Measurements from ENCODE around the gene DHRS1. TPM values are rescaled to one million over a fixed set of nuclear protein-coding genes. Genes with fewer than 3 reads are reported as not detected.

Gene DHRS1
- total RNA-seq, 1 donor from 2014 or later = 31.4 TPM

DNA sequence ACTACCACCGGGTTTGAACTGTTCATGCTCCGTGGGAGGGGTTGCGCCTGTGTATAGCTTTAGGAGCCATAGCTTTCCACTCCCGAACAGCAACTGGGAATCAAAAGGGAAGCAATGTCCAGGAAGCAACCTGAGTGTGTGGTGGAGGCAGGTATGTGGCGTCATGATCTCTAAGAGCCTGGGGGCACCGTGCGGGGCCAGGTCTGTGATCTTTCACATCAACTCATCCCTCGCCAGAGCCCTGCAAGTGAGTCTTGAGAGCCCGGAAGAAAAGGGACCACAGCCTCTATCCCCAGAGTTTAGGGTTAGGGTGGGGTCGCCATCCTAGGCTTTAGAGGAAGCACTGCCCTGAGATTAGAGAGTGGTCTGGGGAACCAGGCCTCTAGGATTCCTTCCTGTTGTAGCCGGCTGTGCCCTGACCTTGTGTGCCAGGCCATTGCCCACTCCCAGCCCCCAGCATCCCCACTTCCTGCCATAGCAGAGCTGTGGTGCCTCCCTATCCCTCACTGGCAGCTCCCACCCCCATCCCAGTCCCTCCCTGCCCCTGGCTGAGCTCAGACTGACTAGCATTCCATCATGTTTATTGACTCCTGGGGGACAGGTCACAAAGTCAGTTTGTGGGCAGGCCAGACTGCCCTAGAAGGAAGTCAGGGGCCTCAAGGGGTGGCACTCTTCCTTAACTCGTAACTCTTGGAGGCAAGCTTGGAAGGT, 36.0 kb upstream of the DHRS1 start:
- no peak for DNase-seq (ENCODE audit: extremely low spot score, unreplicated experiment)
- Mint-ChIP-seq H3K27ac (no peak overlapping the region), H3K27me3 (peaks cover 92% of the 10 kb centered on the region), H3K9me3 (no peaks in the 10 kb centered on the region), H3K36me3 (no peaks in the 10 kb centered on the region), H3K4me3 (peak overlapping the region; percentile 83), H3K4me1 (ENCODE audit: unreplicated experiment) (peaks cover 16% of the 10 kb centered on the region)
- TF ChIP-seq, protein P1, sequence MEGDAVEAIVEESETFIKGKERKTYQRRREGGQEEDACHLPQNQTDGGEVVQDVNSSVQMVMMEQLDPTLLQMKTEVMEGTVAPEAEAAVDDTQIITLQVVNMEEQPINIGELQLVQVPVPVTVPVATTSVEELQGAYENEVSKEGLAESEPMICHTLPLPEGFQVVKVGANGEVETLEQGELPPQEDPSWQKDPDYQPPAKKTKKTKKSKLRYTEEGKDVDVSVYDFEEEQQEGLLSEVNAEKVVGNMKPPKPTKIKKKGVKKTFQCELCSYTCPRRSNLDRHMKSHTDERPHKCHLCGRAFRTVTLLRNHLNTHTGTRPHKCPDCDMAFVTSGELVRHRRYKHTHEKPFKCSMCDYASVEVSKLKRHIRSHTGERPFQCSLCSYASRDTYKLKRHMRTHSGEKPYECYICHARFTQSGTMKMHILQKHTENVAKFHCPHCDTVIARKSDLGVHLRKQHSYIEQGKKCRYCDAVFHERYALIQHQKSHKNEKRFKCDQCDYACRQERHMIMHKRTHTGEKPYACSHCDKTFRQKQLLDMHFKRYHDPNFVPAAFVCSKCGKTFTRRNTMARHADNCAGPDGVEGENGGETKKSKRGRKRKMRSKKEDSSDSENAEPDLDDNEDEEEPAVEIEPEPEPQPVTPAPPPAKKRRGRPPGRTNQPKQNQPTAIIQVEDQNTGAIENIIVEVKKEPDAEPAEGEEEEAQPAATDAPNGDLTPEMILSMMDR (conservative IDR thresholded peaks at IDR 0.05) = no peak

DNA sequence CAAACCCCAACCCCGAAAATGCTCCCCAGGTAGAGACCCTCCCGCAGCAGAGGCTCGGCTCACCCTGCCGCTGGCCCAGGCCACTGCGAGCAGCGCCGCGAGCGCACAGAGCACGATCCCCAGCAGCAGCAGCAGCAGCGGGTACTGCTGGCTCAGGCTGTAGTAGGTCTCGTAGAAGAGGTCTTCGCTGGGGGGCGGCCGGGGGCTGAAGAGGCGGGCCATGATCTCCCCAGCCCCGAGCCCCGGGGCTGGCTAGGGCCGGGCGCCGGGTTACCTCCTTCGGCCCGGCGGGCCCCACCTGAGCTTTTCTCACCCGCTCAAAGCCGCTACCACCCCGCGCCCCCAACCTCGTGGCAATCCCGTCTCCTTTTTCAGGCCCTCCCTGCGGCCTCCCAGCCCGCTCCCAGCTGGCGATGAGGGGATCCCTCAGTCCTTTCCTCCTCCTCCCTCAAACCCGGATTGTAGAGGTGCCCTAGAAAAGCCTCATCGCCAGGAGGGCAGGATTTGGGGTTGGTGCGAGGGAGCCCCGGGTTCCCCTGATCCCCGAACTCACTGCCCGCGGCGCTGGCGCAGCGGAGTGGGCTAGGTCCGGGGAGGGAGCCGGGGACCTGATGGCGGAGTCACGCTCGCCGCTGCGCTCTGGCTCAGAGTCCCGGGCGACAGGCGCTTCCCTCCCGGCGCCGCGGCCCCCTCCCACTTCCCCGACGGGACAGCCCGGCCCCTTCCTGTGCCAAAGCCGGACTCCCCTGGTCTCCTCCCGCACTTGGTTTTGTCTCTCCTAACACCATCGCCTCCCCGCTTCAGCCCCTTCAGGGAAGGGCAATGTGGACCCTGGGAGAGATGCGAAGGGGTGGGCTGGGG, 35.1 kb upstream of the DHRS1 start, which contains the start of gene ADCY4:
Gene ADCY4 (minus strand): TSS at position 641 of the 861 bp plus-strand sequence. CDS start 419 bp downstream, at position 222.
- Mint-ChIP-seq H3K27me3 (peaks cover 88% of the 10 kb centered on the region), H3K4me3 (peak within 1 kb of the TSS; percentile 83), H3K4me1 (ENCODE audit: unreplicated experiment) (peaks cover 16% of the 10 kb centered on the region), H3K9me3 (no peaks in the 10 kb centered on the region), H3K36me3 (no peaks in the 10 kb centered on the region), H3K27ac (no peak within 1 kb of the TSS)
- TF ChIP-seq, protein P1 (conservative IDR thresholded peaks at IDR 0.05) = no peak
- no peak for DNase-seq (ENCODE audit: extremely low spot score, unreplicated experiment)

DNA sequence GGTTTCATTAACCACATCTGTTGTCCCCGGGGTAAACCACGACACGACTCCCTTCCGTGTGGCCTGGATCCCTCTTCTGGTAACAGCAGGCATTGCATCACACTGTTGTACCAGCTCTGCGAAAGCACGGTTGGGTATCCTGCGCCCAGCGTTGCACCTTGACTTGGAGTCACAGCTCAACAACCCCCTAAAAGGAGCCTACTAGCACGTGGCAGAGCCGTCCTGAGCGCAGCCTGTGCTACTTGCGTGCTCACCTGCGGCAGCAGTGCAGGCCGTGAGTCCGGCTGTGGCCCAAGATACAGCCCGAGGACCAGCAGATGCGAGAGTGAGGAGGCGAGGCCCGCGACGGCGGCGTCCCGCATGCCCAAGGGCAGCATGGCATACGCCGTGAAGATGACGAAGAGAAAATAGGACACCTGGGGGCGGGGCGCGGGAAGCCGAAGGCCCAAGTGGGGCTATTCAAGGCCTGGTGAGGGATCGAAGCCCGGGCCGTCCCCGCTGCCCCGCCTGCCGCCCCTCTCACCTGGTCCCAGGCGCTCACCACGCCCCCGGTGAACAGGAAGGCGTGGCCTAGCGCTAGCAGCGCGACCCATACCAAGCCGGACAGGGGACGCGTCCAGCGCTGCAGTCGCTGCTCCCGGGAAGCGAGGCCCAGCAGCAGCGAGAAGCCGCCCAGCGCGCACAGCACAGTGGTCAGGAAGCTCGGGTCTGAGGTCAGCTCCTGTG, 32.9 kb upstream of the DHRS1 start:
- Mint-ChIP-seq H3K36me3 (no peaks in the 10 kb centered on the region), H3K9me3 (no peaks in the 10 kb centered on the region), H3K4me1 (ENCODE audit: unreplicated experiment) (peaks cover 18% of the 10 kb centered on the region), H3K27me3 (peaks cover 69% of the 10 kb centered on the region), H3K27ac (peak overlapping the region; percentile 44), H3K4me3 (peak overlapping the region; percentile 89)
- DNase-seq (ENCODE audit: extremely low spot score, unreplicated experiment) = no peak
- TF ChIP-seq, protein P1 (conservative IDR thresholded peaks at IDR 0.05) = peak; percentile 81

DNA sequence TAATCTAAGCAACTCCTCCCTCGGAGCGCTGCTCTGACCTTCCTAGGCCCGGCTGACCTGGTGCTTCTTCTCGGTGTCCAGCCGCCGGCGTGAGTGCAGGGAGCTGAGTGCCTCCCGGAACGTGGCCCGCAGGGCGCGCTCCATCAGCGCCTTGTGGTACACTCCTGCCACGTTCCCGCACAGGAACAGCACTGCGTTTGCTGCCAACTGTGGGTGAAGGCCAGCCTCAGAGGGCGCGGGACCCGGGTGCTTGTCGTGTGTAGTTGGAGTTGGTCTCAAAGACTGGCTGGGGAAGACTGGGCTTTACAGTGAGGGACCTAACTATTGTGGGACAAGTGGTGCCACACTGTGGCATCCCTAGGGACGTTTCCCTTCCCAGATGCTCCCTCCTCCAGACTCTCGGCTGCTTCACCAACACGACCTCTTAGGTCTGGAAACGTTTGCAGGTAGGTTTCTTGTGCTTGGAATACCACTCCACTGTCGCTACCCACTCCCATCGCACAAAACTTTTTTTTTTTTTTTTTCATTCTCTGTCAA, 32.2 kb upstream of the DHRS1 start:
- Mint-ChIP-seq H3K36me3 (no peaks in the 10 kb centered on the region), H3K4me3 (peak overlapping the region; percentile 89), H3K27me3 (peaks cover 63% of the 10 kb centered on the region)

More for the DNA sequence above, 32.2 kb upstream of the DHRS1 start:
- peak overlapping the region; percentile 44 for H3K27ac Mint-ChIP-seq
- H3K9me3 Mint-ChIP-seq = no peaks in the 10 kb centered on the region
- no peak for DNase-seq (ENCODE audit: extremely low spot score, unreplicated experiment)
- TF ChIP-seq, protein P1 (conservative IDR thresholded peaks at IDR 0.05) = no peak
- peaks cover 20% of the 10 kb centered on the region for H3K4me1 Mint-ChIP-seq (ENCODE audit: unreplicated experiment)
